Hematopoietic multipotent progenitor cell treated with erythropoietin and hydrocortisone succinate and interleukin-3 and kit ligand, for 17 days (in vitro differentiated cells): ENCODE measurements around the gene FAM72D.
"Not testable (repeated sequence)": the region's sequence is repeated elsewhere in the genome, so short reads cannot be mapped to it uniquely, and the experiment has no call there.

Source experiments
- DNase-seq: peaks from one replicate; pipeline ENCODE4 v3.0.0-alpha.2; 2015; ENCODE audit warnings: low spot score

The FAM72D gene

DNA sequence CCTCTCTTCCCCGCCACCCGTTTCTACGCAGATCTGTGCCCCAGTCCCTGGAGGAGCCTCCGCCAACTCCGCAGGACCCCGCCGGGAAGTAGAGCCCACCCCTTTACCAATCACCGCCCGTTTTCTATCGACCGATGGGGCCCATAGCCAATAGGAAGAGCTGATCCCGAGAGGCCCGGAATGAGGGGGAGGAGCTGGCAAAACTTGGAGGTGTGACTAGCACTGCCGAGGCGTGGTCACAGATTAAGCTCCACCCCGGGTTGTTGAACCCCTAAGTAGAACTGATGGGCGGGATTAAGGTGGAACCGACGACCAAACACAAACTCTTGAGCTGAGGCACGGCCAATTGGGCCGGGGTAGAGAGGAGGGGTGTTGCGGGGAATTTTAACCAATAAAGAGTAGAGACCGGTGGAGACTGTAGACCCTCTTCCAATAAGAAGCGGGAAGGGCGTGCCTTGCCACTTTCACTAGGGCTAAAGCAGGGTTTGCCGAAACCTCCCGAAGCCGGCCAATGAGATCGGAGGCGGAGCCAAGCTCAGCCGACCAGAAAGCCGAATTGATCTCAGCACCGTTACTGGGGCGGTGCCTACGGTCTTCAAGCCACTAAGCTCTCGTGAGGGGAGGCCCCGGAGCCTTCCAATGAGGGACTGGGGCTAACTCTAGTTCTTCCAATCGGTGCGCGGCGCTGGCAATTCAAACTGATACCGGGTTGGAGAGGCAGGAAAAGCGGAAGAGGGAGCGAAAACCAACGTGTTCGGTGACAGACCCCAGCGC, at the start of gene FAM72D, which contains the start of gene SRGAP2B:
Gene FAM72D, plus strand, starts transcription at position 691 of the 774 bp plus-strand sequence. CDS start 874 bp downstream, outside the sequence.
Gene SRGAP2B, minus strand, starts transcription at position 45 of the 774 bp plus-strand sequence. CDS start 2,427 bp downstream, outside the sequence.
- not testable (repeated sequence) for DNase-seq

DNA sequence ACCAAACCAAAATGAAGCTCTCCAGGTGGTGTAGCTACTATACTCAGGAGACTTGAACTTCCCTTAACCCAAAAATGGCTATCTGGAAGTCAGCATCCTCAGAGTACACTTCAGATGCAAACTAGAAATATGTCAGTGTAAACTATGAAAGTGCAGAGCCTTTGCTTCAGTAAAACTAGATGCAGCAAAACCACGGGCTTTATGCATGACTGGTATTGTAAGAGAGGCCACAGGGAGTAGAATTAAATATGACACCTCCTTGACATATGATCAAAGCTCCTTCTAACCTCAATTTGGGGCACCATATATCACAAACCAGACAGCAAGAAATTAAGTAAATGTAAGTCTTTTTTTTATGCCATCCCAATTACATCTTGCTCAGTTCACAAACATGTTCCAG, 48.2 kb upstream of the FAM72D start:
- not testable (repeated sequence) for DNase-seq

DNA sequence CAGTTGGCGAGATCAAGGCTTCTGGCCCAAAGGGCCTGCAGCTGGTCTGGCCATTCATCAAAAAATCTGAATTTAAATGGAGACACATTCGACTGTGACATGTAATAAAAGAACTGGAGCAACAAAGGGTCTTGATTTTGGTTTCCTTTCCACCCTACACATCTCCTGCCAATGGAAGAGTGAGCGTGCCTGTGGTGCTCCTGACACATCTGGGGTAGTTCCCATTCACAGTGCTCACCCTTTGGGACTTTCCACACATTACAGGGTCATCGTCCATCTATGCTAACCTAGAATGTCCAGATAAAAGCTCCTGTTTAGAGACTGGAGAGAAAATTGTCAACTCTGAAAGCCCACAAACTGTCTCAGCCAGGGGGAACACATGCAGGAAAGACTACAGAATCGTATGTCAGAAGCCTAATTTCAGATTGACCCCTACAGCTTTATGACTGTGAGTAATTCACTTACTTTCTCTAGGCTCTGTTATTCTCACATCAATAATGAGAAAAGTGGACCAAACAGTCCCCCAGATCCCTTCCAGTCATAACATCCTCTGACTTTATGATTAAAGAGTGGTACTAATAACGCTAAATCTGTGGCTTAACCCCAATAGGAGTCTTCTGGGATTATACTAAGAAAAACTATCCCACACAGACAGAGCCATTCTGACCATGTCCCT, 47.5 kb upstream of the FAM72D start:
- not testable (repeated sequence) for DNase-seq

DNA sequence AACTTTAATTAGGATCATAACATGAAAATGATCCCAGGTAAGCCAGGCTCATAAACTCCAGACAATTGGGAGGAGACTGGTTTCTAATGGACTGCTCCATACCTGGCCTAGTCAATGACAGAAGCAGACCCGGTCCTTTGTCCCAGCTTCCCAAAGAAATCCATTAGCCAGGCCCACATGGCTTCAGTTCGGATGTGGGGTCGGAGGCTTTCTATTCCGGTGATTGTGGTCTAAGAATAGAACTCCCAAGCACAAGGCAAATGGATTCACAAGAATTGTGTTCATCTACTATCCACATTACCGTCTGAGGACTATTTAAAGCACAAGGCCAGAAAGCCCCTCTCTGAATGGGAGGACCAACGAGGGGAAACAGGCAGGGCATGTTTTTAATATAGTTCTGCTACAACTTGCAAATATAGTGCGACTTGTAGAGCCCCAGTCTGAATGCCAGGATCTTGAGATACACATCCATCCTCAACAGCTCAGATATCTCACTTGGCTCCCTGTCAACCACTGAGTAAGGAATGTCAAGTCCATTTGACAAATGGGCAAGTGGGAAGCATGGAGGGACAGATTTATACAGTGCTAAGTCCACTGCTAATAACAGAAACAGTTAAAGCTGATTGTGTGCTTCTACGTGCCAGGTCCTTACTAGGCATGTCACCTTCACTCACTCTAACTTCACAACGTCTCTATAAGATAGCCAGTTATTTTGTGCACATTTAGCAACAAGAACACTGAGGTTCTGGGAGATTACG, 43.6 kb upstream of the FAM72D start:
- not testable (repeated sequence) for DNase-seq

DNA sequence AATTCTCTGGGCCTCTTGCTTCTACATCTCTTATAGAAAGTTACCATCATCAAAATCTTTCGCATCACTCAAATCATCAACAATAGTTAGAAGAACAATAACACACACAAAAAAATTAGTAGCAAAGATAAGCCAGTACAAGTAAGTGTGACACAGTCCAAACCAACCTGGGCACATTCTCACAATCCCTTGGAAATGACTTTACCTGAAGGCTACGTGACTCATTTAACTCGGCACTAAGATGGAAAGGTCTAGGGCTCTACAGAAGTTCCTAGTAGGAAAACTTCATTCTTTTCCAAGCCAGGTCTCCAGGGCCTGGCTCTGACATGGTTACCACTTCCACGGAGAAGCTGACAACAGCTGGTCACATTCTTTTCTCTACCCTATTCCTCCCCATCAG, 42.3 kb upstream of the FAM72D start:
- not testable (repeated sequence) for DNase-seq

DNA sequence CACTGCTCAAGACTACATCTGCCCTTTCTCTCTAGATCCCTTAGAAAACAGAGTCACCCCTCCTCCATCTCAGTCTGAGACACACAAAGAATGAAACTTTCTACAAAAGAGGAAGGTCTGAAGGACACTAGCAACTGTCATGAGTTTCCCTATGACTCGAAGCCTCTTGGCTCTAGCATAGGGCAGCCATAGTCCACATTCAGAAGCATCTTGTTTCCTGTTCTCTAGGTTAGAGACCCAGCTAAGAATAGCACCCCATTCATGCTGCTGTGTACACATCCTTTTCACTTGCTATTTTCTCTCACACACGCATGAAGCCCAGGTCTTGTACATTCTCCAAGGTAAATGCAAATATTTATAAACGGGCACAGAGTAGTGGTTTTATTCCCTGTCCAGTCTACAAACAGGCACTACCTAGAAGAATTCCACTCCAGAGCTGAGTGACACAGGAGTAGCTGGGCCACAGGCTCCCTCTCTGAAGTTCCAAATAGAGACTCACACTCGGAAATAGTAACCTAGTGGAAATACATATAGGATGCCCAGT, 40.5 kb upstream of the FAM72D start:
- not testable (repeated sequence) for DNase-seq

DNA sequence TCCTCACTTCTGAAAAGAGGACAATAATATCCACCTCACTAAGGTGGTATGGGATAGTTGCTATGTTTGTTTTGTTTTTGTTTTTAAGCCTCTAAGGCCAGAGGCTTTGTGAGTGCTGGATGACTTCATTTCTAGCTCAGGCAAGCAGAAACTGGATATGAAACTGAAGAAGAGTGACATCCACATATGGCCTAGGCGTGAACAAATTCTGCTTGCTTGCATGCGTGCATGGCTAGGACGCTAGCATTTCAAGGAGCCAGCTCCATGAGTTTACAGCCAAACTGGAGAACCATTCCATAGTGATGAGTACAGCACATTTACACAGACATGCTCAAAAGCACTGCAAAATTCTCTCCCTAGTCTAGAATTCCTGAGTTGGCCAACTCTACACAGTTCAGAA, 37.6 kb upstream of the FAM72D start:
- DNase-seq = not testable (repeated sequence)

DNA sequence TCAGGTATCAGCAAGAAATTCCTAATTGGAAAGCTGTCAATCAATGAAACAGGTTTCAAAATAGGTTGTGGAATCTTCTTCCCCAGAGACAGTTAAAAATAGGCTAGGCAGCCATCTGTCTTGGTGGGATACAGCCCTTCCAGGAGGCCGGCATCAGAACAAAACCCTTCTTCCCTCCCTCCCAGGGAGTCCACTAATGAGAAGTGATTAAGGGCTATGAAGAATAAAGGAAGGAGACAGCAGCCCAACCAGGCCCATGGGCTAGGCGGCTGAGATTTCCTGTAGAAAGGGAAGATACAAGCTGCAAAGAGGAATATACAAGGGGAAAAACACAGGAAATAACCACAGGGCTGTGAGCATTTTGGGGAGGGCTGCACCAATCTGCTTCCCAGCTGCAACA, 32.5 kb upstream of the FAM72D start:
- DNase-seq = not testable (repeated sequence)

DNA sequence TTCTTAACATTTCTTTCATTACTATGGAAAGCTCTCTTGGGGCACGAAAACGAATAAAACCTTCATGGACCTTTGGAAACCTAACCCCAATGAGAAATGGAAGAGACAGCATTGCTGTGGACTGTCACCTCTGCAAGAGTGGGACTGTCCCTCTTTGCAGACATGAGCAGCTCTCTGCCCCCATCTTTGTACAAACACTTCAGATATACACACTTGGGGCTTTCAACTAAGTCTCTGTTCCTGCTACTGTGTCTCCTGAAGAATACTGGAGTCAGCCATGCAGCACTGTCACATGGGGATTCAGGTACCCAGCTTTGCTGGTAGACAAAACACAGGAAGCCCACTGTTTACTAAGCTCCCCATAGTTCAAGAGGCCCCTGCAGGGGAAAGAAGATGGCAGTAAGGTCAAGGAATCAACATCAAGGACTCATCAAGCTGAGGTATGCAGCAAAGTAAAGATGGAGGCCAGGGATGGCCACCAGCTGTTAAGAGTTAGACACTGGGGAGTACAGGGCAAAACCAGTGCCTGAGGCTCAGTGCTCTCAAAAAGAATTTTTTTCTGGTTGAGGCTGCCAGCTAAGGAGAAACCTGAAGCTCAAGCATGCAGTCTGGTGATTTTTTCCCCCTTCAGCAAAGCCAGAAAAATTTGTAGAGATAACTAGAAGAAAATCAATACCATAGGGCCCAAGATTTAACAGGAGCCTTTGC, 31.7 kb upstream of the FAM72D start:
- not testable (repeated sequence) for DNase-seq

DNA sequence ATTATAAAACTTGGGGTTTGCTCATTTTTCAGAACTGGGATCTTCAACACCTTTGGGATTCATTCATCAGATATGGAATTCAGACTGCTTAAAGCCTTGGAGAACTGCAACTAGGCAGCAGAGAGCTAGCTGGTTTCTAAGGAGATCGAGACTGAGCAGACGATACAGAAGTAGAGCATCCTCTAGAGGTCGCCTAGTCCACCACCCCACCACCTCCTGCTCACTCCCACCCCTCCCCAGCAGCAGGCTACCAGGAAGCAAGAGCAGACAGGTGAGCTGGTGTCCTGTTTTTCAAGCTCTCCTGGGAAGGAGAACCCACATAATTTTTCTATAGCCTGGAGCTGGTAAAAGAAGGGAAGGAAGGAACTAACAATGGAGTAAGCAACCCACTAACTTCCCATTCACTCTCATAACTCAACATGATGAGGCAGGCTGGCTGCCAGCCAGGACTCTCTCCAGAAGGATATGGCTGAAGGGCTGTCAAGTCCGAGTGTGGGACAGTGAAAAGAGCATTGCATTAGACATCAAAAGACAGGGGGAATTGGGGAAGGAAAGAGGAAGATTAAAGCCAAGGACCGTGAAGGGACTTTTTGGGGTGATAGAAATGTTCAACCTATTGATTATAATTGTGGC, 30.5 kb upstream of the FAM72D start:
- not testable (repeated sequence) for DNase-seq

DNA sequence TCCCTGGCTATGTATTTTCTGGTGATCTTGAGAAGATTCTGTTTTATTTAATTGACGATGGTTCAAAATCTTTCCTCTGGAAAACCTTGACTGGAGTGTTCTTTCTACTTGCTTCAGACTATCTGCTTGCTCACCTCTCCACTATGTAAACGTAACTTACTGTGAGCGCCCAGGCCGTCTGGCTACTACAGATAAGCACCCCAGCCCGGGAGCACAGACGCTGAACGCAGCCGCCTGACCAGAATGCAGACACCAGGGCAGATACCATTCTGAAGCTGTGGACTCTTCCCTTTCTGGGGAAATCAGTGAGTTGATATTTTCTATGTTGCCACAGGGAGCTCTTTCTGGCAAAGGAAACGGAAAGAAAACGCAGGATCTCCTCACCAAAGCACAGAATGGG, 29.3 kb upstream of the FAM72D start:
- DNase-seq = not testable (repeated sequence)

DNA sequence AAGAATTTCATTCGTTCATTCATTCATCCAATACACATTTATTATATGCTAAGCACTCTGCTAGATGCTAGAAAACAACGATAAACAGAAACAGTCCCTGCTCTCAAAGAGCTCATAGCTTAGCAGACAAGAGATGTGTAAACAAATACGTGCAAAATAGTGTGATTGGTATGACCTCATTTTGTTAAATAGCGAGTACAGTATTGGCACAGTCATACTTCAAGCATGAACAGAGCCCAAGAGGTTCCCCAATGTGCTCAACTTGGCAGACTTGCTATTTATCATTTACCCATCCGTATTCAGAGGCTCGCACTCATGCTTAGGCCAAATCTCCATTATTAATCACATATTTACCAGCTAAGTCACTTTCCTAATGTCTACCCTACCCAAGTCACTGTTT, 24.2 kb upstream of the FAM72D start:
- DNase-seq = not testable (repeated sequence)

DNA sequence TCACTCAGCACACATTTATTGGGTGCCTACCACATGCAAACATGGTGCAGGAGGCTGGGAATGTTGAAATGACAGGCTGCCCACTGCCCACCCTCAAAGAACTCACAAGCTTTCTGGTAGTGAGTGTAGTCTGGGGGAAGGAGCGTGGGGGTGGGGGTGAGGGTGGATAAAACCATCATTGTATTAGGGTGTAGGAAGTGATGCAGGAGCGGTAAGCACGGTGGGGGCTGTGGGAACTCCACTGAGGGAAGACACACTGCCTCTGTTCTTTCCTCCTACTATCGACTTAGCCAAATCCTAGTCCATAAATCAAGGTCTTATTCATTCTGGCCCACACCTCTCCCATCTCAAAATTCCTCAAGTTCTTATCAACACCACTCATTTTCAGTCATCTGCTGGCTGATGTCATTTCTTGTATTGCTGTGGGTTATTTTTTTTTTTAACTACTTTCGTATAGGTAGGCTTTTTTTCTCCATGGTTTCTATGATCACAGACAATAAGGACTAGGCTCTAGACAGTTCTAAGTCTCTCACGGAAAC, 21.7 kb upstream of the FAM72D start:
- not testable (repeated sequence) for DNase-seq

DNA sequence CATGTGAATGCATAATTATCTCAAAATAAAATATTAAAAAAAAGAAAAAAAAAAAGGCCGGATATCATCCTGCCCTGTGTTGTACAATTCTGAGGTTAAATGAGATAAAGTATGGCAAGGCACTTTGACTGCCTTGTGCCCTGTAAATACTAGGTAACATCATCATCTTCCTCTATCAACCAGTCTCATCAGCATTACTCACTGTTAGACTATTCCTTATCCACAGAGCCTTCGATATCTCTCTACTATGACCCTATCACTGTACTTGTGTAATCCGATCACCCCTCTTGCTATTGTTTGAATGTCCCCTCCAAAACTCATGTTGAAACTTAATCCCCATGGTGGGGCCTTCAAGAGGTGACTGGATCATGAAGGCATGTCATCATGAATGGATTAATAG, 18.9 kb upstream of the FAM72D start:
- DNase-seq = not testable (repeated sequence)

DNA sequence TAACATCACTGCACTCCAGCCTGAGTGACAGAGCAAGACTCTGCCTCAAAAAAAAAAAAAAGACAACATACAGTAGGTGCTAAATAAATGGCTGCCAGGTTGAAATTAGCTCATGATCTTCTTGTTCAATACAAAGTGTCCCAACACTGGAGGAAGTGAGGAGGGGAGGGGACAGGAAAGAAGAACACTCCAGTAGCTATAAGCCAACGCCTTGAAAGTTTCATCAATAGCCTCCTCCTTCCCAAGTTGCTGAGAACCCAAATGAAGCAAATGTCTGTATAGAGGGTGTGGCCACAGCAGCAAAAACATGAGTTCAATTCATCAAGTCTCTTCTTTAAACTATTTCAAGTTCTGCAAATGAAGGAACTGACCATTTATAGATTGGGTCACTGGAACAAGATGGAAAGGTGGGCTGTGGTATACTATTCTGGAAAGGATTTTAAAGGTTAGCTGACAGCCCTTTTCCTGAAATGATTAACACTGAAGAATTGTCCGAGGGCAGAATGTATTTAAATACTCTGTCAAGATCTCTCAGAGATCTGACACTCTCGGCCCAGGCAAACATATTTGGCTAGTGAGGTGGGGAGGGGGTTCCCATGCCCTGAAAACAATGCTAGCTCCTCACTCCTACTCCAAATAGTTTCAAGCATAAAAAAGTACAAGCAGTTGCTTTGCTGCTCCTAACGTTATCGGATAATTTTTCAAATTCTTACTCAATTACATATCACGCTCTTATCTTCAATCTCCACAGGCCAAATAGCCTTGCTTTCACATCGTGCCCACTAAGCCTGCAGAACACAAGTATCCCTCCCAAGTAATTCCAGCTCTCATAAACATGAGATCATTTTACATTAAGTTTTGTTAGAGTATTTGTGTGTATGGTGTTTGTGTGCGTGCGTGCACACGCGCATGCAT, 17.6 kb upstream of the FAM72D start:
- DNase-seq = not testable (repeated sequence)

DNA sequence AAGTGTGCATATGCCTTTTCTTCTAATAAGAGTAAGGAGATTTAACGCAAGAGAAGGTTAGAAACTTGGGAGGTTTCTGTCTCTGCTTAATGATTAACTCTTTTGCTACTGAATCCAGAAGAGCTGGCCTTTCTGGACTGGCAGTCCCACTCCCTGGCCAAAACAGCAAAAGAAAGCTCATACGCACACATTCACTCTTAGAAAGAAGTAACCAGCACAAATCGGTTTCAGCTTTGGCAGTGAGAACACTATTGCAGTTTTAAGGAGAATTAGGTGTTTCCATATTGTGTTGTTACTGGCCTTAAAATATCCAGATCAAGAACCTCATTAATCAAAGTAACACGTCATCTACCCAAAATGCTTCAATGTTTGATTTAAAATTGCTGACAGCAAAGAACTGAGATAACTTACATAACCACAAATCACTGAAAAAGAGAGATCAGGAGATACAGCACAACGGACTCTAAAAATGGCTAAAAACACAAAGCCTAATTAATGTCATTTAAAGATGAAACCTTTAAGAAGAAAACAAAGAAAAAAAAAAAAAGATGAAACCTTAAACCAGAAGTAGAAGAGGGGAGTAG, 16.9 kb upstream of the FAM72D start:
- DNase-seq = not testable (repeated sequence)

DNA sequence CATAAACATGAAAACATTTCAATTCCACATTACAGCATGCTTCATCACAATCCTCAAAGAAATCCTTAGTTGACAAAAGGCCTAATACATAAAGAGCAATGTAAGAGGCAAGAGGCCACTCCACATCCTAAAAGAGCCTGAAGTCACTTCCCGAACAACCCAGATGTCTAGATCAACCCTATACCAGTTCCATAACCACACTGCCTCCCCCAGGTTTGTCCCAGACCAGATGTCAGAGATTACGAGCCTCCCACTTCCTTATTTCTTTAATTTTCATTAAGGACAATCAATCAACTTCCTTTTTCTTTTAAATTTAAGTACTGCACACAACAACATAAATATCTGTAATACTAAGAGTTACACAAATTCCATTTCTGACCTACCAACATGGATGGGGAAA, 16.0 kb upstream of the FAM72D start:
- DNase-seq = not testable (repeated sequence)

DNA sequence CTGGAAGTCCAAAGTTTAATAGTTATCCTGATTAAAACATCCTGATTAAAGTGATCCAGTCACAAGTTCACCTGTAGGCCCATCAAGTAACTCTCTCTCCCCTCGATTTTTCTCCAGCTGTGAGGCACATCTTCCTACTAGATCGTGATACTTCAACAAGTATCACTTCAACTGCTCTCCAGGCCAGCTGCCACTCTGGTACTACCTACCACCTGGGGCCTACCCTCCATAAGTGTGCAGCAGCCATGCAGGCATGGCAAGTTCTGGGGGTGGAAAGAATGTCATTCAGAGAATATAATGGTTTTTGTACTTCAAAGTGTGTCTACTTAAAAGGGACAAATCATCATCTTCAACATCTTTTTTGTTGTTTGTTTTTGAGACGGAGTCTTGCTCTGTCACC, 15.6 kb upstream of the FAM72D start:
- not testable (repeated sequence) for DNase-seq
